ENCODE results near the gene HMGN5. TPM values are rescaled to one million over a fixed set of nuclear protein-coding genes. Genes with fewer than 3 reads are reported as not detected.

HMGN5 gene
- total and polyA plus RNA-seq, 5 donors from 2014 or later = 0.84 to 2.6 (median 1.9) TPM

- Histone ChIP-seq H3K27me3 (ENCODE audit: control insufficient read depth, insufficient read depth, low read length) (peaks cover 3% of the 10 kb centered on the region), H3K9me3 (ENCODE audit: control insufficient read depth in 2 of 2, low read length in 2 of 2) (no peaks in the 10 kb centered on the region), H3K4me1 (ENCODE audit: control insufficient read depth, insufficient read depth, low read length, poor library complexity, severe bottlenecking) (no peaks in the 10 kb centered on the region), H3K27ac (ENCODE audit: insufficient read depth, low read length, poor library complexity, severe bottlenecking) (no peak overlapping the region), H3K36me3 (ENCODE audit: control insufficient read depth, insufficient read depth, low read length) (no peaks in the 10 kb centered on the region), H3K4me3 (ENCODE audit: low read depth, low read length) (peak overlapping the region; percentile 87)
- peak overlapping the region in 2 of 3 donors; percentile 52 to 85 for H3K27ac Mint-ChIP-seq
- H3K27me3 Mint-ChIP-seq = peaks cover 22% of the 10 kb centered on the region
- peak in 1 of 3 donors; percentile 13 for DNase-seq
- ATAC-seq (ENCODE audit: low read depth in 2 of 2) = no peak
- H3K4me3 Mint-ChIP-seq = peak overlapping the region; percentile 87 to 97 (median 92)
- H3K9me3 Mint-ChIP-seq = no peaks in the 10 kb centered on the region
- H3K4me1 Mint-ChIP-seq = peaks cover 7 to 22% (median 10%) of the 10 kb centered on the region in 4 donors
- no peaks in the 10 kb centered on the region for H3K36me3 Mint-ChIP-seq
These were observed 81.3 kb downstream of the HMGN5 start for GRCh38 chrX:81120258-81120935.

- Mint-ChIP-seq H3K4me3 (no peak overlapping the region), H3K27ac (no peak overlapping the region), H3K4me1 (peaks cover 0 to 2% (median 0%) of the 10 kb centered on the region in 4 donors), H3K36me3 (no peaks in the 10 kb centered on the region), H3K27me3 (peaks cover 4% of the 10 kb centered on the region), H3K9me3 (no peaks in the 10 kb centered on the region)
- H3K27me3 ChIP-seq (ENCODE audit: control insufficient read depth, insufficient read depth, low read length) = no peaks in the 10 kb centered on the region
- no peaks in the 10 kb centered on the region for H3K4me1 ChIP-seq (ENCODE audit: control insufficient read depth, insufficient read depth, low read length, poor library complexity, severe bottlenecking)
- H3K4me3 ChIP-seq (ENCODE audit: low read depth, low read length) = no peak overlapping the region
- DNase-seq (no peak), ATAC-seq (ENCODE audit: low read depth in 2 of 2) (no peak)
- H3K36me3 ChIP-seq (ENCODE audit: control insufficient read depth, insufficient read depth, low read length) = no peaks in the 10 kb centered on the region
- no peaks in the 10 kb centered on the region for H3K9me3 ChIP-seq (ENCODE audit: control insufficient read depth in 2 of 2, low read length in 2 of 2)
- H3K27ac ChIP-seq (ENCODE audit: insufficient read depth, low read length, poor library complexity, severe bottlenecking) = no peak overlapping the region
These were observed 87.0 kb downstream of the HMGN5 start for GRCh38 chrX:81114757-81115156.

- Histone ChIP-seq H3K4me3 (ENCODE audit: low read depth, low read length) (no peak overlapping the region), H3K27me3 (ENCODE audit: control insufficient read depth, insufficient read depth, low read length) (no peaks in the 10 kb centered on the region), H3K36me3 (ENCODE audit: control insufficient read depth, insufficient read depth, low read length) (no peaks in the 10 kb centered on the region), H3K9me3 (ENCODE audit: control insufficient read depth in 2 of 2, low read length in 2 of 2) (peaks cover 0 to 4% of the 10 kb centered on the region in 2 experiments), H3K27ac (ENCODE audit: insufficient read depth, low read length, poor library complexity, severe bottlenecking) (no peak overlapping the region), H3K4me1 (ENCODE audit: control insufficient read depth, insufficient read depth, low read length, poor library complexity, severe bottlenecking) (no peaks in the 10 kb centered on the region)
- Mint-ChIP-seq H3K36me3 (no peaks in the 10 kb centered on the region), H3K9me3 (peaks cover 0 to 10% (median 0%) of the 10 kb centered on the region in 7 donors), H3K4me1 (no peaks in the 10 kb centered on the region), H3K27ac (no peak overlapping the region), H3K27me3 (no peaks in the 10 kb centered on the region), H3K4me3 (no peak overlapping the region)
- DNase-seq (no peak), ATAC-seq (ENCODE audit: low read depth in 2 of 2) (no peak)
These were observed 91.4 kb downstream of the HMGN5 start for GRCh38 chrX:81110286-81110685.

- peaks cover 0 to 8% (median 5%) of the 10 kb centered on the region in 7 donors for H3K9me3 Mint-ChIP-seq
- ATAC-seq (ENCODE audit: low read depth in 2 of 2) = no peak
These were observed 119.1 kb downstream of the HMGN5 start for GRCh38 chrX:81082649-81083048.

More at GRCh38 chrX:81082649-81083048, 119.1 kb downstream of the HMGN5 start:
- Histone ChIP-seq H3K27ac (ENCODE audit: insufficient read depth, low read length, poor library complexity, severe bottlenecking) (no peak overlapping the region), H3K27me3 (ENCODE audit: control insufficient read depth, insufficient read depth, low read length) (no peaks in the 10 kb centered on the region), H3K4me1 (ENCODE audit: control insufficient read depth, insufficient read depth, low read length, poor library complexity, severe bottlenecking) (no peaks in the 10 kb centered on the region), H3K36me3 (ENCODE audit: control insufficient read depth, insufficient read depth, low read length) (no peaks in the 10 kb centered on the region), H3K9me3 (ENCODE audit: control insufficient read depth in 2 of 2, low read length in 2 of 2) (no peaks in the 10 kb centered on the region), H3K4me3 (ENCODE audit: low read depth, low read length) (no peak overlapping the region)
- Mint-ChIP-seq H3K36me3 (no peaks in the 10 kb centered on the region), H3K27ac (no peak overlapping the region), H3K4me3 (no peak overlapping the region), H3K27me3 (peaks cover 4% of the 10 kb centered on the region), H3K4me1 (no peaks in the 10 kb centered on the region)
- DNase-seq = no peak

Other genes starting within 250 kb of the HMGN5 start
- gene SH3BGRL, start 189 bp upstream of the HMGN5 start, total RNA-seq = 105 TPM
- 100 to 1,000 TPM; 195 to 231 (median 213) TPM for gene SH3BGRL, start 189 bp upstream of the HMGN5 start, polyA plus RNA-seq